OCI-LY1 (cell line): ENCODE measurements around the gene FCN3.
A peak's percentile ranks its signal among the peaks of the same experiment; 100 is the strongest.

Experiments
- H2AFZ ChIP-seq: fragments of 200-600 bp; sonication (generic), shearing (Covaris generic); 2 replicates; pipeline ENCODE4 v1.6.0; 2014; ENCODE audit warnings: antibody characterized with exemption, mild to moderate bottlenecking, low read length
- H3F3A ChIP-seq: fragments of 200-600 bp; sonication (generic), shearing (Covaris generic); 2 replicates; pipeline ENCODE4 v1.6.0; 2014; ENCODE audit warnings: mild to moderate bottlenecking, antibody characterized with exemption, low read length, moderate library complexity; ENCODE audit not compliant: insufficient read depth
- H3K27ac ChIP-seq: fragments of 200-600 bp; sonication (generic); 2 replicates; pipeline ENCODE4 v1.5.1; 2014; ENCODE audit warnings: low read length, mixed run types, mild to moderate bottlenecking, low read depth; ENCODE audit not compliant: poor library complexity, severe bottlenecking
- H3K27me3 ChIP-seq: fragments of 200-600 bp; sonication (generic); 2 replicates; pipeline ENCODE4 v1.6.0; 2014; ENCODE audit warnings: antibody characterized with exemption, mild to moderate bottlenecking, low read length, moderate library complexity; ENCODE audit not compliant: insufficient read depth
- H3K36me3 ChIP-seq: fragments of 200-600 bp; sonication (generic); 2 replicates; pipeline ENCODE4 v1.6.1; 2014; ENCODE audit warnings: mild to moderate bottlenecking, antibody characterized with exemption, low read length, moderate library complexity, mixed read lengths; ENCODE audit not compliant: insufficient read depth
- H3K4me1 ChIP-seq: fragments of 200-600 bp; sonication (generic); 2 replicates; pipeline ENCODE4 v1.5.1; 2014; ENCODE audit warnings: mild to moderate bottlenecking, low read length, moderate library complexity; ENCODE audit not compliant: insufficient read depth, severe bottlenecking
- H3K4me2 ChIP-seq: fragments of 200-600 bp; sonication (generic), shearing (Covaris generic); 2 replicates; pipeline ENCODE4 v1.6.1; 2014; ENCODE audit warnings: low read length
- H3K4me3 ChIP-seq: fragments of 200-600 bp; sonication (generic); 2 replicates; pipeline ENCODE4 v1.5.1; 2014; ENCODE audit warnings: low read length, low read depth, mild to moderate bottlenecking, mixed read lengths; ENCODE audit not compliant: poor library complexity, severe bottlenecking
- H3K79me2 ChIP-seq: fragments of 200-600 bp; shearing (Covaris generic); 2 replicates; pipeline ENCODE4 v1.6.1; 2016; ENCODE audit warnings: mixed run types, low read length, mixed read lengths; ENCODE audit not compliant: insufficient read depth
- H3K9ac ChIP-seq: fragments of 200-600 bp; sonication (generic), shearing (Covaris generic); 2 replicates; pipeline ENCODE4 v1.6.1; 2014; ENCODE audit warnings: mild to moderate bottlenecking, low read length, mixed read lengths
- H3K9me2 ChIP-seq: fragments of 200-600 bp; sonication (generic), shearing (Covaris generic); 2 replicates; pipeline ENCODE4 v1.6.1; 2014; ENCODE audit warnings: low read depth, mild to moderate bottlenecking, low read length, mixed read lengths
- H3K9me3 ChIP-seq: fragments of 200-600 bp; shearing (Covaris generic); 2 replicates; pipeline ENCODE4 v1.6.1; 2014; ENCODE audit warnings: low read length, mixed read lengths
- H4K20me1 ChIP-seq: fragments of 200-600 bp; sonication (generic), shearing (Covaris generic); 2 replicates; pipeline ENCODE4 v1.6.0; 2016; ENCODE audit warnings: mild to moderate bottlenecking, low read length; ENCODE audit not compliant: insufficient read depth
- EZH2 ChIP-seq: fragments of 200-600 bp; sonication (generic), shearing (Covaris generic); IDR thresholded peaks from 2 replicates; pipeline ENCODE4 v1.8.0; 2017; ENCODE audit warnings: borderline replicate concordance, mixed run types, mild to moderate bottlenecking, antibody characterized with exemption, low read length, moderate library complexity, mixed read lengths
- TF ChIP-seq, protein P1 (sequence below): fragments of 200-600 bp; sonication (generic), shearing (Covaris generic); IDR thresholded peaks from 2 replicates; pipeline ENCODE4 v1.5.1; 2017; ENCODE audit warnings: mild to moderate bottlenecking, antibody characterized with exemption, low read length, moderate library complexity, mixed read lengths

FCN3 gene

DNA sequence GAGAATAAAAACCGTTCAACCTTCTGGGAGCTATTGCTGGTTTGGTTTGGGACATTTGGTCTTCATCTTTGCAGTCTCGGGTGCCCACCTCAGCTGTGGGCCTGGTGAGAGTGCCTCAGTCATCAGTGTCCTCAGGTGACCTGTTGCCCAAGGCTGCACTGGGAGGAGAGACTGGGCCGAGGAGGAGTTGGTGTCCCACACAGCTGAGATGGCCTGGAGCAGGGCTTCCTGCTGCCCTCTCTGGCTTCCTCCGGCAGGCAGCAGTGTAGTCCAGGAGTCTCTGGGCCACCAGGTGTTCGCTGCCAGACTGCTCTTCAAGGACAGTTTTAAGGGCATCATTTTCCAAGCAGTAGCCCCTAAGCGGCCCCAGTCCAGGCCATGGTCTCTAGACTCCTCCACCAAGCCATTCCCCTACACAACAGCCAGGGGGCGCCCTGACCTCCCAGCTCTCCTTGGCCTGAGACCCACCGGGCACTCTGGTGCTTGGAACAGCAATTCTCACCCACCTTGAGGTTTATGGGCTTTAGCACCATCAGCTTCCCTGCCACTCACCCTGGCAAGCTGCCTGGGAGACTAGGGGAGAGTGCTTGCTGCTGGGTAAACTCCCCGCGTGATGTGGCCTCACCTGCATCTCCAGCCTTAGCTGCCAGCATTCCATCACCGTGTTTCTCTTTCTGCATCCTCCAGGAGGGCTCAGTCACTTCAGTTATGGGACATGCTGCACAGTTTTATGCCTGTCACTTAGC lies 41.9 kb downstream of the FCN3 start:
- peaks cover 79% of the 10 kb centered on the region for H3K36me3 ChIP-seq
- no peak overlapping the region for H3K9ac ChIP-seq
- H3F3A ChIP-seq: no peaks in the 10 kb centered on the region
- H3K79me2 ChIP-seq: peaks cover 19% of the 10 kb centered on the region
- no peaks in the 10 kb centered on the region for H3K9me2 ChIP-seq
- no peaks in the 10 kb centered on the region for H3K27me3 ChIP-seq
- H3K4me3 ChIP-seq: no peak overlapping the region
- no peak for TF ChIP-seq EZH2
- TF ChIP-seq, protein P1, sequence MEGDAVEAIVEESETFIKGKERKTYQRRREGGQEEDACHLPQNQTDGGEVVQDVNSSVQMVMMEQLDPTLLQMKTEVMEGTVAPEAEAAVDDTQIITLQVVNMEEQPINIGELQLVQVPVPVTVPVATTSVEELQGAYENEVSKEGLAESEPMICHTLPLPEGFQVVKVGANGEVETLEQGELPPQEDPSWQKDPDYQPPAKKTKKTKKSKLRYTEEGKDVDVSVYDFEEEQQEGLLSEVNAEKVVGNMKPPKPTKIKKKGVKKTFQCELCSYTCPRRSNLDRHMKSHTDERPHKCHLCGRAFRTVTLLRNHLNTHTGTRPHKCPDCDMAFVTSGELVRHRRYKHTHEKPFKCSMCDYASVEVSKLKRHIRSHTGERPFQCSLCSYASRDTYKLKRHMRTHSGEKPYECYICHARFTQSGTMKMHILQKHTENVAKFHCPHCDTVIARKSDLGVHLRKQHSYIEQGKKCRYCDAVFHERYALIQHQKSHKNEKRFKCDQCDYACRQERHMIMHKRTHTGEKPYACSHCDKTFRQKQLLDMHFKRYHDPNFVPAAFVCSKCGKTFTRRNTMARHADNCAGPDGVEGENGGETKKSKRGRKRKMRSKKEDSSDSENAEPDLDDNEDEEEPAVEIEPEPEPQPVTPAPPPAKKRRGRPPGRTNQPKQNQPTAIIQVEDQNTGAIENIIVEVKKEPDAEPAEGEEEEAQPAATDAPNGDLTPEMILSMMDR: peak; percentile 88
- H3K27ac ChIP-seq: no peak overlapping the region
- no peaks in the 10 kb centered on the region for H3K9me3 ChIP-seq
- no peak overlapping the region for H3K4me2 ChIP-seq
- H3K4me1 ChIP-seq: peaks cover 18% of the 10 kb centered on the region
- H2AFZ ChIP-seq: no peak overlapping the region
- H4K20me1 ChIP-seq: no peaks in the 10 kb centered on the region

DNA sequence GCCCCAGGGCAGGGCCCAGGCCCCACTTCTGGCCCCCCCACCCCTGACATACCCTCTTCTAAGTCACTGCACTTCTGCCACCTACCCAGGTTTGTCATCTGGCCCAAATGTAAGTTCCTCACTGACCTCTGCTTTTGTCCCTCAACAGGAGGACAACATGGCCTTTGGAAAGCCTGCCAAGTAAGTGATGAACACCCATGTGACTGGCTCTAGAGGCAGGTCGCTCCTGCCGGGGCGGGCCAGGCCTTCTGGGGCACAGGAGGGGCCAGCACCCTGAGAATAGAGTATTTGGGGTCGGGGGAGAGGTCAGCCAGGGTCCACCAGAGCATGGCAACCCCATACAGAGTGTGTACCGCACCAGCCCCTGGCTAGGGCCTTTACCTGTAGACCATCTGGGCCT lies 42.7 kb downstream of the FCN3 start:
- no peak overlapping the region for H3K27ac ChIP-seq

DNA sequence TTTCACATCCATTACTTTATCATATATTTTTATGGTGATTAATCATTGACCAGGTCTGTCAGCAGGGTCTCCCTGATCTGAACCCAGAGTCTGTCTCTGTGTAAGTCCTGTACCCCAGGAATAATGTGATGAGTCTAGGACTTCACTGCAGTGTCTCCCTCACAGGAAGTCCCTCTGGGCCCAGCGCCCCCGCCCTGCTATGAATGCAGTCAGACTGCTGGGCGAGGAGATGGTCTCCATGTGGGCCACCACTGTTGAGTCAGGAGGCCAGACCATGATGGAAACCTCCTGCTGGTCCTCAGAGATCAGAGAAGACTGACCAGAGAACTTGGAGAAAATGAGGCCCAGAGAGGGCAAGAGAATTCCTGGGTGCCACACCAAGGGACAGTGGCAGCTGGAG lies 43.2 kb downstream of the FCN3 start:
- Histone ChIP-seq H3K4me2 (no peak overlapping the region), H3K36me3 (peaks cover 84% of the 10 kb centered on the region)
- TF ChIP-seq, protein P1: no peak
- TF ChIP-seq EZH2: no peak

More for the DNA sequence above, 42.7 kb downstream of the FCN3 start:
- Histone ChIP-seq H2AFZ (no peak overlapping the region), H3K27me3 (no peaks in the 10 kb centered on the region), H4K20me1 (no peaks in the 10 kb centered on the region), H3K9ac (no peak overlapping the region), H3K9me3 (no peaks in the 10 kb centered on the region), H3K79me2 (peaks cover 25% of the 10 kb centered on the region), H3F3A (no peaks in the 10 kb centered on the region), H3K36me3 (peaks cover 84% of the 10 kb centered on the region), H3K4me1 (peaks cover 19% of the 10 kb centered on the region), H3K4me3 (no peak overlapping the region), H3K4me2 (no peak overlapping the region), H3K9me2 (no peaks in the 10 kb centered on the region)
- TF ChIP-seq EZH2: no peak
- TF ChIP-seq, protein P1: no peak

More for the DNA sequence above, 43.2 kb downstream of the FCN3 start:
- Histone ChIP-seq H3K9ac (no peak overlapping the region), H3K9me3 (no peaks in the 10 kb centered on the region), H3K9me2 (no peaks in the 10 kb centered on the region), H3K27me3 (no peaks in the 10 kb centered on the region), H3F3A (no peaks in the 10 kb centered on the region), H4K20me1 (no peaks in the 10 kb centered on the region), H3K27ac (no peak overlapping the region), H3K4me1 (peaks cover 22% of the 10 kb centered on the region), H3K79me2 (peaks cover 30% of the 10 kb centered on the region), H2AFZ (no peak overlapping the region), H3K4me3 (no peak overlapping the region)
